Omental fat pad (tissue), 4 donors: ENCODE results near the gene NTF3. TPM values are rescaled to one million over a fixed set of nuclear protein-coding genes. Genes with fewer than 3 reads are reported as not detected.

Experiments
- ATAC-seq: fragments of 150-250 bp; one replicate; pipeline ENCODE4 v1.9.1; 2016; ENCODE audit warnings: mild to moderate bottlenecking, moderate library complexity; ENCODE audit not compliant: low FRiP score
- DNase-seq: peaks from one replicate; pipeline ENCODE4 v3.0.0-alpha.2; 2019; ENCODE audit warnings: low spot score
- total RNA-seq, 4 donors: library from RNA; depleted of rRNA; stranded (reverse); fragments of >200 nt; gene quantifications; one replicate each; pipeline ENCODE4 v1.1.0, GENCODE V29; 2016
- TF ChIP-seq, protein P1 (sequence below), 3 donors: fragments of 450-650 bp; IDR thresholded peaks; one replicate each; pipeline ENCODE4 v1.5.1; 2016 to 2017; ENCODE audit warnings: antibody characterized with exemption in 3 of 3, mild to moderate bottlenecking in 3 of 3, moderate library complexity in 2 of 3

NTF3 gene
- total RNA-seq, 4 donors from 2014 or later, result not detected

- TF ChIP-seq, protein P1, sequence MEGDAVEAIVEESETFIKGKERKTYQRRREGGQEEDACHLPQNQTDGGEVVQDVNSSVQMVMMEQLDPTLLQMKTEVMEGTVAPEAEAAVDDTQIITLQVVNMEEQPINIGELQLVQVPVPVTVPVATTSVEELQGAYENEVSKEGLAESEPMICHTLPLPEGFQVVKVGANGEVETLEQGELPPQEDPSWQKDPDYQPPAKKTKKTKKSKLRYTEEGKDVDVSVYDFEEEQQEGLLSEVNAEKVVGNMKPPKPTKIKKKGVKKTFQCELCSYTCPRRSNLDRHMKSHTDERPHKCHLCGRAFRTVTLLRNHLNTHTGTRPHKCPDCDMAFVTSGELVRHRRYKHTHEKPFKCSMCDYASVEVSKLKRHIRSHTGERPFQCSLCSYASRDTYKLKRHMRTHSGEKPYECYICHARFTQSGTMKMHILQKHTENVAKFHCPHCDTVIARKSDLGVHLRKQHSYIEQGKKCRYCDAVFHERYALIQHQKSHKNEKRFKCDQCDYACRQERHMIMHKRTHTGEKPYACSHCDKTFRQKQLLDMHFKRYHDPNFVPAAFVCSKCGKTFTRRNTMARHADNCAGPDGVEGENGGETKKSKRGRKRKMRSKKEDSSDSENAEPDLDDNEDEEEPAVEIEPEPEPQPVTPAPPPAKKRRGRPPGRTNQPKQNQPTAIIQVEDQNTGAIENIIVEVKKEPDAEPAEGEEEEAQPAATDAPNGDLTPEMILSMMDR (IDR thresholded peaks at IDR 0.05), result no peak
- ATAC-seq (no peak), DNase-seq (no peak)
These were observed 1.4 kb downstream of the NTF3 start for GRCh38 chr12:5433081-5433844.

- no peak for ATAC-seq
- DNase-seq, result no peak
- TF ChIP-seq, protein P1 (IDR thresholded peaks at IDR 0.05), result no peak
These were observed 2.1 kb downstream of the NTF3 start for GRCh38 chr12:5433845-5434646.

DNA sequence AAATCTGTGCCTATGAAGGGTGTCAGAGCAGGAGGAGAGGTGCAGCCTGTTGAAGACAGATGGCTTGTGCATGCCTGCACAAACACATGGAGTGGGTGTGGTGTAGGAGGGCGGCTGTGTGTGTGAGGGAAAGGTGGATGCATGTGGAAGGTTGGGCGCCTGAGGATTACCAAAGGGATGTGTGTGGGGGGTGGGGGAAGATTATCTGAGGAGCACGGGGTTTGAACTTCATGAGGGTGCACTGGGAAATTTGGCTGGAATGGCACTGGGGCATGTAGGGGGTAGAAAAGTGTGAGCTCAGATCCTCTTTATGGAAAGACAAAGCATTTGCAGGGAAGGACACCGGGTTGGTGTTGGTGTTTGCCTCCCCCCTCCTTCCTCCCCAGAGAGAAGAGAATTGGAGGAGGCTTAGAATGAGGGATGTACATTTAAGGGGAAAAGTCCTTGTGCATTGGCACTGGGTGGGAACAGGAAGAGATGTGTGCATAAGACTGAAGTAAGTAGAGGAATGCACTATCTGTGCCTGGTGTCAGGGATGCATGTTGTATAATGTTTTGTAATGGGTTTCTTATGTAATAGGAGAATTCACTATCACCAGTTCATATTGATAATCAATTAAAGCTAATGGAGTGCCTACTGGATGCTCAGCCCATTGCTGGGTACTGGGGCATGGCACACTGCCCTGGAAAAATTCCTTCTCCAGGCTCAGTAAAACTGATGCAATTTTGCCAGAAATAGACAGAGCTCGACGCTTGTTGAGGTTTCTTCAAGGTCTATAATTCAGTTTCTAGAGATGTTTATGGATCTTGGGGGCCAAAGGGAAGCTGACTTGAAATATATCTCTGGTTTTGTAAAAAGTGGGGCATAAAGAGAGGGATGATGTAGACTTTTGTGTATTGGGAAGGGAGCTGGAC, 3.0 kb downstream of the NTF3 start:
- ATAC-seq, result no peak
- no peak for DNase-seq
- TF ChIP-seq, protein P1 (IDR thresholded peaks at IDR 0.05), result no peak

DNA sequence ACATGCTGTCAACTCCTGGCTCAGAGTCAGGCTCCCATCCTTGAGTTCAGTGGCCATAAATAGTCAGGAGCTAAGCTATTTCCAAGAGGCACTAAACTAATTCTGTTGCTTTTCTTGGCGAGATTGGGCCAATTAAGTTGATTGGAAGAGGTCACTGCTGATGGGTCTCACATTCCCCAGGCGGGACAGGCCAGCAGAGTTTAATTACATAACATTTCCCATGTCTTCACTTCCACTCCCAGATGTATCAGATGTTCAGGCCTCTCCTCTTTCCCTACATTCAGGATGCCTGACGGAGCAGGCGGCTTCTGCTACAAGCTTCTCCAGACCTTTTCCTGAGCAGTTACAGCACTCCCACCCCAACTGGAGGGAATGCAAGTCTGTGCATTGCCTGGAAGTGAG, 5.3 kb downstream of the NTF3 start:
- DNase-seq (no peak), ATAC-seq (no peak)
- TF ChIP-seq, protein P1 (IDR thresholded peaks at IDR 0.05), result no peak

- TF ChIP-seq, protein P1 (IDR thresholded peaks at IDR 0.05), result no peak
- ATAC-seq, result no peak
These were observed 5.7 kb downstream of the NTF3 start for GRCh38 chr12:5437589-5437988.

DNA sequence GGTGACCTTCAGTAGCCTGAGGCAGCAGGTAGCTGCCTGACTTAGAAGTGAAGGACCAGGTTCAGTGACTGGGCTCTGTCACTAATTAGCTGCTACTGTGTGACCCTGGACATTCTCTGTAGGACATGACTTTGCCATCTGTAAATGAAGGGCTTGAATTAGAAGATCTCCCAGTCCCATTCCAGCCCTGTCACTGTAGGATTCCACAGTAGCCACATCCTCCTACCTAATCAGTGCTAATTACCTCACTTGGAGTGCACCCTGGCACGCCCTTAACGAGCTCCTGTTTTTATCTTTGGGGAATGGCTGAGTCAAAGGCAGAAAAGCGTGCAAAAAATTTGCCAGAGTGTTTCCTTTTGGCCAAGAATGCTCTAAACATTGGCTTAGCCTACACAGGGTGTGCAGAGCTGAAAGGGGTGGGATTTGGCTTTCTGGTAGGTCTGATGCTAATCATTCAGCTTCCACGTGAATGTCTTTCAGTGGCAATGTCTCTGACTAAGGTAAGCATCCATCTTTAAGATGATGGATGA, 6.8 kb downstream of the NTF3 start:
- ATAC-seq, result no peak
- TF ChIP-seq, protein P1 (IDR thresholded peaks at IDR 0.05), result no peak
- no peak for DNase-seq

More at GRCh38 chr12:5437589-5437988, 5.7 kb downstream of the NTF3 start:
- DNase-seq, result no peak
